GM18508 (cell line): ENCODE results near the gene URM1.
"Not testable (repeated sequence)": the region's sequence is repeated elsewhere in the genome, so short reads cannot be mapped to it uniquely, and the experiment has no call there.

Experiments
- ATAC-seq: cut with Tn5 transposase; IDR thresholded peaks from one replicate; pipeline ENCODE4 v1.9.1; 2021; ENCODE audit warnings: moderate number of reproducible peaks; ENCODE audit not compliant: insufficient read depth, unreplicated experiment

Gene URM1

GRCh38 chr9:128370752-128371629, at the start of gene URM1:
Gene URM1 (plus strand): TSS chr9:128371374. CDS start chr9:128371381, 7 bp downstream.
- ATAC-seq = peak; percentile 56

- no peak for ATAC-seq
These were observed 49.2 kb upstream of the URM1 start for GRCh38 chr9:128321879-128322403.

DNA sequence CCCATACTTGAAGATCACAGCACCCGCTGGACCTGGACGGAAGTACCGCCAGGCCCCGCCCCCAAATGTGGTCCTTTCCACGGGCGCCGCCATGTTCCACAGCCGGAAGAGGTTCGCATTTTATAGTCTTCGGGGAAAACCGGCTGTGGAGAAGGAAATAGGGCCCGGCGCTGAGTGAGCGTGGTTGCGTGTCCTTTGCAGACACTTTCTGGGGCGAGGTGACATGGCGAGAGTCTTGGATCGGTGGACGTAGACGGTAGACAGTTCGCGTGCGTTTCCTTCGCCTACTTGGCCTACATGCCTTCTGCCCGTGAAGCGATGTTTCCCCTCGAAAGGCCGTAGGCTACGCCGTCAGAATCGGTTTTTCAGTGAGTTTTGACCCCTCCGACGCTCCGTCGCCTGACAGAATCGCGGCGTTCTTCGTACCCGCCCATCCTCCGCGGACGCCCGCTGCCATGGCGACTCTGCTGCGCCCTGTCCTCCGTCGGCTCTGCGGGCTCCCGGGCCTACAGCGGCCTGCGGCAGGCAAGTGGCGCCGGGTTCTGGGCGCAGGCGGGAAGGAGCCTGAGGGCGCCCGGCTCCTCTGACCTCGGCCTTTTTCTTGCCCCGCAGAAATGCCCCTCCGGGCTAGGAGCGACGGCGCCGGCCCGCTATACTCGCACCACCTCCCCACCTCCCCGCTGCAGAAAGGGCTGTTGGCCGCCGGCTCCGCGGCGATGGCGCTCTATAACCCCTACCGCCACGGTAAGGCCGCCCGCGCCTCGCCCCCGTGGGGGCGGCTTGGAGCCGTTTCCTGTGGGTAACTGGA, 48.6 kb upstream of the URM1 start, which contains the start of the genes COQ4 and TRUB2:
TSS of gene COQ4 (plus strand) at position 436 of the 808 bp plus-strand sequence. CDS start at position 456, 20 bp downstream.
TSS of gene TRUB2 (minus strand) at position 44 of the 808 bp plus-strand sequence. CDS start at position 5, 39 bp downstream.
- ATAC-seq = peak; percentile 55

DNA sequence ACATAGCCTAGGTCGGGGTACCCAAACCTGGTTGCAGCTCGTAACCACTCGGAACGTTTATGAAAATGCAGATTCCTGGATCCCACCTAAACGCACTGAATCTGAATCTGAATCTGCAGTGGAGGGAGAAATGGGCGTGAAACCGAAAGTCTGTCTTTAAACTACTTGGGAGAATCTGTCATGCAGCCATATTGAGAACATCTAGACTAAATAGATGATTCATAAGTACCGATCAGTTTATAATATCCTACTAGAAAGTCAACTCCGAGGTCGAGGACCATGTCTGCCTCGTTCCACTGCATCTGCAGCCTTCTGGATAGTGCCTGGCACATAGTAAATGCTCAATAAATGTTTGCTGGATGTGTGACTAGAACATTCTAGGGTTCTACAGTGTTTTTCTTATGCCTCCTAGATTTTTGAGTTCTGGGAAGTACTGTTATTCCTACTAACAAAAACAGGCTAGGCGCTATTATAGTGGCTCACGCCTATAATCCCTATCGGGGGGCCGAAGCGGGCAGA, 47.9 kb upstream of the URM1 start:
- ATAC-seq = no peak

- ATAC-seq = no peak
These were observed 47.4 kb upstream of the URM1 start for GRCh38 chr9:128323791-128324190.

DNA sequence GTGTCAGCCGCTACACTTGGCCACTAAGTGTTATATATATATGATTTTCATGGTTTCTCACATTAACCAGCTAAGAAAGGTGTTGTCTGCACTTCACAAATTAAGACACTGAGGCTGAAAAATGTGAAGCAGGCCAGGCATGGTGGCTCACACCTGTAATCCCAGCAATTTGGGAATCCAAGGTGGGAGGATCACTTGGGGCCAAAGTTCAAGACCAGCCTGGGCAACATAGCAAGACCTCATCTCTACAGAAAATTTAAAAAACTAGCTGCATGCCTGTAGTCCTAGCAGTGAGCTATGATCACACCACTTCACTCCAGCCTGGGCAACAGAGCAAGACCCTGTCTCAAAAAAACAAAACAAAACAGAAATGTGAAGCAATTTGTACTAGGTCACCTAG, 46.8 kb upstream of the URM1 start:
- ATAC-seq = no peak

DNA sequence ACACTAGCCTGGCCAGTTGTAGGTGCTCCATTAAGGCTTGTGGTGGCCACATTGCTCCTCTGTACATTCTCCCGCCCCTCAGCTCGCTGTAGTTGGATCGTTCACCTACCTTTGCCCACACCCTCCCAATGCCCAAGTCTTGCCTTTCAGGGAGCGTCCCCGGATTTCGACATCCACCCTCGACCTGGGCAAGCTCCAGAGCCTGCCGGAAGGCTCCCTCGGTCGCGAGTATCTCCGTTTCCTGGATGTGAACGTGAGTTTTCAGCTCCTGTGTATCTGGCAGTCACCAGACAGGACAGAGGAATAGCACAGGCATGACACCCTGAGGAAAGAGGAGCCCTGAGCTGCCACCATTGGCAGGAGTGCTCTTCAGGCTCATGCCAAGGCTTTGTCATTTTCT, 45.5 kb upstream of the URM1 start:
- no peak for ATAC-seq

GRCh38 chr9:128333451-128333869, 37.7 kb upstream of the URM1 start:
- ATAC-seq = no peak

GRCh38 chr9:128335161-128335560, 36.0 kb upstream of the URM1 start:
- no peak for ATAC-seq

DNA sequence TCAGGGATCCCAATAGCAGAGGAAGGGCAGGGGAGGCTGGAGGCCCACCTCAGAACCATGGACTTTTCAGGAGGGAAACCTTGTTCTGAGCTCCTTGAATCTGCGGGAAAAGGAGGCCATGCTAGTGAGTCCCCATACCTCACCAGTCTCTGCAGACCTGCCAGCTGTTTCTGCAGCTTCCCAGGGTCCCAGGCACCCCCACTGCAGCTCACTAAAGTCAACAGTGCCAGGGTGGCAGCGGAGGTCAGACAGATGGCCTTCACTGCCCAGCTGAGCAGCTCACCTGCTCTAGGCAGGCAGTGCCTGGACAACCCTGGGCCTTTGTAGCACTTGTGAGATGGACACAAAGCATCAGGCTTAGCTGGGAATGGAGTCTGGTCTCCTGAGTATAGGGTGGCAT, 35.3 kb upstream of the URM1 start:
- ATAC-seq = no peak

DNA sequence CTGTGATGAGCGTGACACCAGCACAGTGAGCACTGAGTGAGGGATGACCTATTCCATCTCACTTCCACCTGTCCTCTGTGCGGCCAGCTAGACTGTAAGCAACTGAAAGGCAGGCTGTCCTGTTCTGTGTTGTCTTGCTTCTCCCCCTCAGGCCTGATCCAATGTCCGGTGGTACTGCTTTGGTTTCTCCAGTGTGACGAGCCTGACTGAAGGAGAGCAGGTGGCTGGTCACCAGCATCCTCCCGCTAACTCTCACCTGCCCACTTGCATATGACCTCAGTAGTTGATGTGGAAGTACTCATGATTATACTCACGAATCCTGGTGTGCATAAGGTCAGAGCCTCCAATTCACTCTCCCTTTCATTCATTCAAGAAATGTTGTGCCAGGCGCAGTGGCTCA, 33.2 kb upstream of the URM1 start:
- no peak for ATAC-seq

DNA sequence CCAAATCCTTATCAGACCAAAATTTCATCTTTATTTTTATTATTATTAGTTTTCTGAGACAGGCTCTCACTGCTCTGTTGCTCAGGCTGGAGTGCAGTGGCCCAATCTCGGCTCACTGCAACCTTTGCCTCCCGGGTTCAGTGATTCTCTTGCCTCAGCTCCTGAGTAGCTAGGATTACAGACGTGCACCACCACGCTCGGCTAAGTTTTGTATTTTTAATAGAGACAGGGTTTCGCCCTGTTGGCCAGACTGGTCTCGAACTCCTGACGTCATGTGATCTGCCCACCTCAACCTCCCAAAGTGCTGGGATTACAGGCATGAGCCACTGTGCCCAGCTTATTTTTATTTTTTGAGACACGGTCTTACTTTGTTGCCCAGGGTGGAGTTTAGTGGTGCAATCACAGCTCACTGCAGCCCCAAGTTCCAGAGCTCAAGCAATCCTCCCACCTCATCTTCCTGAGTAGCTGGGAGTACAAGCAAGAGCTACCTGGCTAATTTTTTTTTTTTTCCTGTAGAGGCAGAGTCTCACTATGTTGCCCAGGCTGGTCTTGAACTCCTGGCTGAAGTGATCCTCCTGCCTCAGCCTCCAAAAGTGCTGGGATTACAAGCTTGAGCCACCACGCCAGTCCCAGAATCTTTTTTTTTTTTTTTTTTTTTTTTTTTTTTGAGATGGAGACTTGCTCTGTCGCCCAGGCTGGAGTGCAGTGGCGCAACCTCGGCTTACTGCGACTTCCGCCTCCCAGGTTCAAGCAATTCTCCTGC, 32.1 kb upstream of the URM1 start:
- ATAC-seq = not testable (repeated sequence)

DNA sequence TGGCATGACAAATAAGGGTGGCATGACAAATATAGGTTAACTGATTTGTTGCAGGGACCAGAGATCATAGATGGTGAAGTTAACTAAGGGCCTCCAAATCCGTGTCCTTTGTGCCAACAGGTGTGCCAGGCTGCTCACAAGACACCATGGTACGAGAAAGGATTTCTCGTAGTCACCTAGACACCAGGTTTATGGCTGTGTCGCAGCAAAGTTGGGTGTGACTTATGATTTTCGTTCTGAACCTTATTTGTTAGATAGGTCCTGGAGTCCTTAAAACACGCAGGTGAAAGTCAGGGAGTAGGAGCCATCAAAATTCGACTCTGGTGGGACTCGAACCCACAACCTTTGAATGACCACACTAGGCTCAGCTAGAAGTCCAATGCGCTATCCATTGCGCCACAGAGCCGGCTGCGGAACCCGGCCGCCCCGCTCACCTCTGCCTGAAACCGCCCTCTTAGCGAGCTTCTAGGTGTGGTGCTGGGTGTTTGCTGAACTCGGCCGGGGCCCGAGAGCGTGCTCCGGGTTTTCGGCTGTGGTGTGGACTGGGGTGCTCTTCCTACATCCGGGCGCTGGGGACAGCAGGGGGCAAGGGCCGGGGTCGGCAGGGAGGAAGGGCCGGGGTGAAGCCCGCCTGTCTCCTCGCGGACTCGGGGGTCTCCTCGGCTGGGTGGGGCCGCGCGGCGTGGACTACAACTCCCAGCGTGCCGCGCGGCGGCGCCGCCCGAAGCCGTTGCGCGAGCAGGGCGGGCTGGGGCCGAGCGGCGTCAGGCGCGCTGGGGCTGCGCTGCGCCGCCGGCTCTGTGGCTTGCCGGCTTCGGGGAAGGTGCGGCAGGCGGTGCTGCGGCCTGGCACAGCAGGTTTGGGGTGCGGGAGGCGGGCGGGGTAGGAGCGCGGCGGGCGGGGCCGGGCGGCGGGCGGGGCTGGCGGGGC, 31.1 kb upstream of the URM1 start, which contains the start of gene SLC27A4:
TSS of gene SLC27A4 (plus strand) at position 767 of the 930 bp plus-strand sequence. CDS start 2,606 bp downstream, outside the sequence.
- ATAC-seq = no peak

DNA sequence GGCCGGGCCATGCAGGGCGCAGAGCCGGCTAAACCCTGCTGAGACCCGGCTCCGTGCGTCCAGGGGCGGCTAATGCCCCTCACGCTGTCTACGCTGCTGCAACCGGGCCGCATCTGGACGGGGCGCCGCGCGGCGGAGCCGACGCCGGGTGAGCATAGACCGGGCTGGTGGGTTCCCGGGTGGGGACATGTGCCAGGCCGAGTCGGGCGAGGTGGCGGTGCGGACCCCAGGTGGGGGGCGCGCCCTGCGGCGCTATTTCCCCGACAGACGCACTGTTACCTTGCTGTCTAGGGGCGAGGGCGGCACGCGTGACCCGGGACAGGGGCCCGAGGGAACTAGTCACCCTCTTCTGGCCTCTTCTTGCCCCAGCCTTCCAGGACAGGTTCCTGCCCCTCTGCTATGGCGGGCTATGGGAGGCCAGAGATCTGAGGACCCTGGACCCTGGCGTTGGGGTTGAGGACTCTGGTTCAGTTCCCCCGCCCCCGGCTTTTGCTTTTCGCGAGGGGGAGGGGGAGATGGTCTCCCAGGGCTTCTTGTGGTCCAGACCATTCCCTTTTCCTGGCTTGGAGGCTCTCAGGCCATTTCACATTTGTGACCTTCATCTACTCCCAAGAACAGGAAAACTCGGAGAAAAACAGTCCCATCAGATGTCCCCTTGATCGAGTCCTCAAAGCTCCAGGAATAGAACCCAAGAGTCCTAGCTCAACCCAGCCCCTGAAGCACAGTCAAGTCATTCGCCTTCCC, 30.3 kb upstream of the URM1 start:
- no peak for ATAC-seq

DNA sequence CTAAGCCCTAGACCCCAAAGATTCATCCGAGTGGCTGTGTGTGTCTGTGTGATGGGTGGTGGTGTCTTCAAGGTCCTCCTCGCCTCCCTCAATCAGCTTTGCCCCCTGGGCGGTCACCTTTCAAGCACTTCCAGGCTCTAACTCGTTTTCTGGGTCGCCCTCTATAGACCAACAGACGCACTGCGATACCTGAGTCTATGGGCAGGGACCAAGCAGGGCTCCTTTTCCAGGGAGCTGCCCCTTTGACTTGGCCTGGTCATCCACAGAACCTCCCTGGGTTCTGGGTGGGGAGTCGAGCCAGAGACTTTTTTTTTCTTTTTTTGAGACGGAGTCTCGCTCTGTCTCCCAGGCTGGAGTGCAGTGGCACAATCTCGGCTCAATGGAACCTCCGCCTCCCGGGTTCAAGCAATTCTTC, 29.7 kb upstream of the URM1 start:
- ATAC-seq = no peak

GRCh38 chr9:128342971-128343680, 28.0 kb upstream of the URM1 start:
- no peak for ATAC-seq

- ATAC-seq = no peak
These were observed 27.3 kb upstream of the URM1 start for GRCh38 chr9:128343855-128344254.
